AG04450 (cell line): ENCODE measurements around the gene HIKESHI. TPM values are rescaled to one million over a fixed set of nuclear protein-coding genes. Genes with fewer than 3 reads are reported as not detected.

Source experiments
- CTCF ChIA-PET: fragments of 300-600, 350-600 bp; formaldehyde crosslinking; extraction: SDS; loops from one replicate; lab custom pipeline; 2022; ENCODE audit warnings: antibody characterized with exemption, inconsistent platforms; lab: Charles Lee
- POLR2A ChIA-PET: fragments of 350-600 bp; formaldehyde crosslinking; extraction: SDS; loops from one replicate; lab custom pipeline; 2021; ENCODE audit warnings: antibody characterized with exemption, inconsistent platforms; lab: Yijun Ruan, JAX
- DNase-seq: peaks from one replicate; pipeline ENCODE4 v3.0.0-alpha.2; 2011; ENCODE audit warnings: low read depth, low spot score
- H3K27ac ChIP-seq: one replicate; pipeline ENCODE4 v1.5.1; 2012; ENCODE audit warnings: low read depth, low read length, control low read depth
- H3K27me3 ChIP-seq: one replicate; pipeline ENCODE4 v1.6.0; 2012; ENCODE audit warnings: low read length; ENCODE audit not compliant: control insufficient read depth, insufficient read depth
- H3K4me3 ChIP-seq: 2 replicates; pipeline ENCODE4 v1.5.1; 2011; ENCODE audit warnings: mild to moderate bottlenecking, low read depth, low read length, control low read depth
- H3K9me3 ChIP-seq: 2 replicates; pipeline ENCODE4 v1.5.1; 2012; ENCODE audit warnings: low read length; ENCODE audit not compliant: control insufficient read depth, insufficient read depth
- polyA plus RNA-seq: library from polyadenylated mRNA; depleted of rRNA; stranded (reverse); fragments of >200 nt; gene quantifications from 2 replicates; pipeline ENCODE4 v1.2.3, GENCODE V29; 2011; rRNA removed
- small RNA-seq: library from RNA; depleted of rRNA; stranded (forward); fragments of <200 nt; gene quantifications from one replicate; pipeline ENCODE3, GENCODE V24; 2012; ENCODE audit warnings: low read depth; ENCODE audit not compliant: insufficient read length
- TF ChIP-seq, protein P1 (sequence below): IDR thresholded peaks from 2 replicates; pipeline ENCODE4 v1.5.1; 2011; ENCODE audit warnings: low read depth, low read length, control low read depth, inconsistent platforms

HIKESHI gene
- polyA plus RNA-seq, 1 experiment = 129 TPM

- TF ChIP-seq, protein P1, sequence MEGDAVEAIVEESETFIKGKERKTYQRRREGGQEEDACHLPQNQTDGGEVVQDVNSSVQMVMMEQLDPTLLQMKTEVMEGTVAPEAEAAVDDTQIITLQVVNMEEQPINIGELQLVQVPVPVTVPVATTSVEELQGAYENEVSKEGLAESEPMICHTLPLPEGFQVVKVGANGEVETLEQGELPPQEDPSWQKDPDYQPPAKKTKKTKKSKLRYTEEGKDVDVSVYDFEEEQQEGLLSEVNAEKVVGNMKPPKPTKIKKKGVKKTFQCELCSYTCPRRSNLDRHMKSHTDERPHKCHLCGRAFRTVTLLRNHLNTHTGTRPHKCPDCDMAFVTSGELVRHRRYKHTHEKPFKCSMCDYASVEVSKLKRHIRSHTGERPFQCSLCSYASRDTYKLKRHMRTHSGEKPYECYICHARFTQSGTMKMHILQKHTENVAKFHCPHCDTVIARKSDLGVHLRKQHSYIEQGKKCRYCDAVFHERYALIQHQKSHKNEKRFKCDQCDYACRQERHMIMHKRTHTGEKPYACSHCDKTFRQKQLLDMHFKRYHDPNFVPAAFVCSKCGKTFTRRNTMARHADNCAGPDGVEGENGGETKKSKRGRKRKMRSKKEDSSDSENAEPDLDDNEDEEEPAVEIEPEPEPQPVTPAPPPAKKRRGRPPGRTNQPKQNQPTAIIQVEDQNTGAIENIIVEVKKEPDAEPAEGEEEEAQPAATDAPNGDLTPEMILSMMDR = no peak
- H3K4me3 ChIP-seq = no peak overlapping the region
- no peaks in the 10 kb centered on the region for H3K27me3 ChIP-seq
- no peak for DNase-seq
- no peaks in the 10 kb centered on the region for H3K9me3 ChIP-seq
- ChIA-PET POLR2A (no interaction called here), CTCF (interaction anchor here (0.9 to 1.2 kb wide), 2 partner anchors 28 to 220 kb away, joined by 3 to 4 read pairs; no protein-coding TSS in a partner anchor)
- no peak overlapping the region for H3K27ac ChIP-seq
These were observed 86.2 kb downstream of the HIKESHI start for GRCh38 chr11:86388198-86388597.

DNA sequence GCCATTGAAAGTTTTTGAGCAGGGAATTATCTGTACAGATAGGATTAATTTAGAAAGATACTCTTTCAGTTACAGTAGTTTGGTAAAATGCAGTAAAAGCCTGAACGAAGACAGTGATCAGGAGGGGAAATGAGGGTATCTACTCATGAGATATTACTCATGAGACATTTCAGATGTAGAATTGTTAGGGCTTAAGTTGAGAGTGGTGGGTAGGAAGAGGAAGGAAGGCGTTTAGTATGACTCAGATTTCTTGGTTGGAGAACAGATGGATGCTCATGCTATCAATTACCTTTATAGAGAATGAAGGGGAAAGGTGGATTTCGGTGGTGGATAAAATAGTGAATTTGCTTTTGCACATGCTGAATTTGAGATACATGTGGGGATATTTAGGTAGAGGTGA, 88.4 kb downstream of the HIKESHI start:
- CTCF ChIA-PET = no interaction called here
- no peak for DNase-seq

GRCh38 chr11:86395061-86395551, 93.1 kb downstream of the HIKESHI start:
- ChIA-PET CTCF (interaction anchor here (1.0 to 1.8 kb wide), 2 partner anchors 32 to 35 kb away, joined by 3 to 11 read pairs; no protein-coding TSS in a partner anchor), POLR2A (interaction anchor here (0.6 kb wide), 1 partner anchor 59 kb away, joined by 3 read pairs; no protein-coding TSS in a partner anchor)
- peak overlapping the region; percentile 53 for H3K27ac ChIP-seq

More for the DNA sequence above, 88.4 kb downstream of the HIKESHI start:
- Histone ChIP-seq H3K27ac (no peak overlapping the region), H3K9me3 (no peaks in the 10 kb centered on the region), H3K27me3 (no peaks in the 10 kb centered on the region), H3K4me3 (no peak overlapping the region)
- POLR2A ChIA-PET = no interaction called here
- TF ChIP-seq, protein P1 = no peak

More at GRCh38 chr11:86395061-86395551, 93.1 kb downstream of the HIKESHI start:
- H3K27me3 ChIP-seq = no peaks in the 10 kb centered on the region
- H3K4me3 ChIP-seq = no peak overlapping the region
- DNase-seq = no peak
- TF ChIP-seq, protein P1 = no peak
- no peaks in the 10 kb centered on the region for H3K9me3 ChIP-seq

Small RNA genes within 50 kb of the gene (small RNA-seq; reads per million reads assigned to genes)
- not detected for gene RN7SL225P

Other genes with a start within 250 kb of the HIKESHI start
- gene PICALM, start 233.2 kb upstream of the HIKESHI start, polyA plus RNA-seq = 294 and 303 TPM in 2 replicates
- gene EED, start 57.5 kb upstream of the HIKESHI start, polyA plus RNA-seq = 11.9 and 17.5 TPM in 2 replicates
- 1.7 and 2.3 TPM in 2 replicates for gene CCDC81, start 72.6 kb downstream of the HIKESHI start, polyA plus RNA-seq